ENCODE data around the gene PRSS21. TPM values are rescaled to one million over a fixed set of nuclear protein-coding genes. Genes with fewer than 3 reads are reported as not detected.

The PRSS21 gene
- total RNA-seq, 2 experiments from 2014 or later = 68.7 to 69.6 TPM

DNA sequence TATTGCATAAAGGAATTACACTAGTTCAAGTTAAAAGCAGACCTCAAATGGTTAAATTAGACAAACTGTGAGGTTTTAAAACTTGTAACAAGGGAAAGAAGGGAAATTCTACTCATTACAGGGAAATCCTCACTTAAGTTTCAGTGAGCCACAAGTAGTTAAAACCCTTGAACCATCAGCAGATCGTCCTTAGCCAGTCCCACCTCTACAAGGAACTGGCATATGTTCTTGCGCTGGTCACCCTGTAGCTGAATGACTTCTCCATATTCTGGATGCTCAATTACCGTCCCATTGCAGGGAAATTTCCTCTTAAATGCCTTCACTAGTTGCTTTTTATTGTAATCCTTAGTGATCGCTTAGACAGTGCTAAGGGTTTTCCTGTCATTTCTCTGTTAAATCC lies 5.5 kb downstream of the PRSS21 start:
- intact Hi-C loops (cut with micrococcal nuclease; ENCODE audit: unreplicated experiment) = no loop called here
- DNase-seq (ENCODE audit: low spot score) = no peak
- no peak overlapping the region for H3K4me2 ChIP-seq (ENCODE audit: low read length)
- no peaks in the 10 kb centered on the region for H3K36me3 ChIP-seq (ENCODE audit: insufficient read depth, low read length)
- H3K79me2 ChIP-seq (ENCODE audit: insufficient read depth, low read depth, low read length) = peaks cover 6% of the 10 kb centered on the region; the same call in 1 of the 2 replicates
- ChIA-PET CTCF (ENCODE audit: unreplicated experiment) (interaction anchor here (1.2 kb wide), 1 partner anchor 9 kb away, joined by 3 read pairs; no protein-coding TSS in a partner anchor), POLR2A (no interaction called here)
- H3K9me2 ChIP-seq (ENCODE audit: insufficient read depth, low read length) = no peaks in the 10 kb centered on the region
- no peak overlapping the region for H3K4me3 ChIP-seq (ENCODE audit: low read depth, low read length, poor library complexity, severe bottlenecking)
- peaks cover 6% of the 10 kb centered on the region for H3K4me1 ChIP-seq (ENCODE audit: insufficient read depth, low read length, poor library complexity, severe bottlenecking)
- no peak overlapping the region for H3K27ac ChIP-seq (ENCODE audit: low read depth, low read length, poor library complexity, severe bottlenecking)
- H4K20me1 ChIP-seq (ENCODE audit: insufficient read depth, low read length) = no peaks in the 10 kb centered on the region
- BruUV-seq (replicated peaks) = no TSS peak
- no peak overlapping the region for H2AFZ ChIP-seq (ENCODE audit: low read length)
- TF ChIP-seq, protein P1, sequence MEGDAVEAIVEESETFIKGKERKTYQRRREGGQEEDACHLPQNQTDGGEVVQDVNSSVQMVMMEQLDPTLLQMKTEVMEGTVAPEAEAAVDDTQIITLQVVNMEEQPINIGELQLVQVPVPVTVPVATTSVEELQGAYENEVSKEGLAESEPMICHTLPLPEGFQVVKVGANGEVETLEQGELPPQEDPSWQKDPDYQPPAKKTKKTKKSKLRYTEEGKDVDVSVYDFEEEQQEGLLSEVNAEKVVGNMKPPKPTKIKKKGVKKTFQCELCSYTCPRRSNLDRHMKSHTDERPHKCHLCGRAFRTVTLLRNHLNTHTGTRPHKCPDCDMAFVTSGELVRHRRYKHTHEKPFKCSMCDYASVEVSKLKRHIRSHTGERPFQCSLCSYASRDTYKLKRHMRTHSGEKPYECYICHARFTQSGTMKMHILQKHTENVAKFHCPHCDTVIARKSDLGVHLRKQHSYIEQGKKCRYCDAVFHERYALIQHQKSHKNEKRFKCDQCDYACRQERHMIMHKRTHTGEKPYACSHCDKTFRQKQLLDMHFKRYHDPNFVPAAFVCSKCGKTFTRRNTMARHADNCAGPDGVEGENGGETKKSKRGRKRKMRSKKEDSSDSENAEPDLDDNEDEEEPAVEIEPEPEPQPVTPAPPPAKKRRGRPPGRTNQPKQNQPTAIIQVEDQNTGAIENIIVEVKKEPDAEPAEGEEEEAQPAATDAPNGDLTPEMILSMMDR (conservative IDR thresholded peaks at IDR 0.05; ENCODE audit: low read length) = no peak
- no peak for TF ChIP-seq EZH2phosphoT487 (IDR thresholded peaks at IDR 0.05; ENCODE audit: borderline replicate concordance, low read depth, low read length)
- no peaks in the 10 kb centered on the region for H3K9me3 ChIP-seq (ENCODE audit: low read length)

DNA sequence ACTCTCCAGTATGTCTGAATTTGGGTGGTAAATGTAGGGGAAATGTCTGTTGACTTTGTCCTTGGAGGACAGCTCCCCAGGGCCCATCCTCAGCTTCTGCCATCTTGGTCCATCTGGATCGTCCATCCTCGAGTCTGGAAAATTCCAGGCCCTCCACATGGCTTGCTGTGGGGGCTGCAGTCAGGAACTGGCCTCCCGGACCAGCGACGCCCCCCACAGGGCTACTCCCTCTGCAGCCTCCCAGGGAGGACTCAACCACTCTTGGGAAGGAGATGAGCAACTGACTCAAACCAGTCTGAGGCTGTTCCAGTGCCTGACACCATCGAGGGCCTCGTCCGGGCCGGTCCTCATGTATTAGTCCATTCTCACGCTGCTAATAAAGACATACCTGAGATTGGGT lies 7.6 kb downstream of the PRSS21 start:
- ChIA-PET CTCF (ENCODE audit: unreplicated experiment) (no interaction called here), POLR2A (interaction anchor here (0.6 kb wide), 1 partner anchor 10 kb away, joined by 7 read pairs; no protein-coding TSS in a partner anchor)
- TF ChIP-seq EZH2phosphoT487 (IDR thresholded peaks at IDR 0.05; ENCODE audit: borderline replicate concordance, low read depth, low read length) = no peak
- TF ChIP-seq, protein P1 (conservative IDR thresholded peaks at IDR 0.05; ENCODE audit: low read length) = no peak
- Histone ChIP-seq H3K79me2 (ENCODE audit: insufficient read depth, low read depth, low read length) (no peaks in the 10 kb centered on the region), H3K4me3 (ENCODE audit: low read depth, low read length, poor library complexity, severe bottlenecking) (no peak overlapping the region), H3K9me2 (ENCODE audit: insufficient read depth, low read length) (no peaks in the 10 kb centered on the region), H2AFZ (ENCODE audit: low read length) (no peak overlapping the region), H3K36me3 (ENCODE audit: insufficient read depth, low read length) (no peaks in the 10 kb centered on the region), H3K9me3 (ENCODE audit: low read length) (no peaks in the 10 kb centered on the region), H4K20me1 (ENCODE audit: insufficient read depth, low read length) (no peaks in the 10 kb centered on the region), H3K4me2 (ENCODE audit: low read length) (no peak overlapping the region), H3K27ac (ENCODE audit: low read depth, low read length, poor library complexity, severe bottlenecking) (no peak overlapping the region), H3K4me1 (ENCODE audit: insufficient read depth, low read length, poor library complexity, severe bottlenecking) (no peaks in the 10 kb centered on the region)
- no peak for DNase-seq (ENCODE audit: low spot score)
- BruUV-seq (replicated peaks) = no TSS peak
- intact Hi-C loops (cut with micrococcal nuclease; ENCODE audit: unreplicated experiment) = no loop called here

DNA sequence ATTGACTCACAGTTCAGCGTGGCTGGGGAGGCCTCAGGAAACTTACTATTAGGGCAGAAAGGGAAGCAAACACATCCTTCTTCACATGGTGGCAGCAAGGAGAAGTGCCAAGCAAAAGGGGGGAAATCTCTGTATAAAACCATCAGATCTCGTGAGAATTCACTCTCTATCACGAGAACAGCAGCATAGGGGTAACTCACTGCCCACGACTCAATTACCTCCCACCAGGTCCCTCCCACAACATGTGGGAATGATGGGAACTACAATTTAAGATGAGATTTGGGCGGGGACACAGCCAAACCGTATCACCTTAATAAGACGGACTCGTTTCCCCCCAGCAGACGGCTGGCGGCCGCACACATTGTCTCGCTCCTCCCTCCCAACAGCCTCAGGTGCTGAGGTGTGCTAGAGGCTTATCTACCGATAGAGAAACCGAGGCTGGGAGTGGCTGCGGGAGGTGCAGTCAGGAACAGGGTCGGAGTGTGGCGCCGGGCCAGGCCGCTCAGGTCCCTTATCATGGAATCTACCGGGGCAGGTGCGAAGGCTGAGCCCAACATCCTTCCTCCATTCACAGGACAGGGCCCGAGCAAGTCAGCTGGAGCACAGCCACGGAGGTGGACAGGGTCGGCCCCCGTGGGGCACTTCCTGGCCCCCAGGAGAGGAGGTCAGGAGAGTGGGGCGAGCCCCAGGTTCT lies 8.2 kb downstream of the PRSS21 start:
- POLR2A ChIA-PET = no interaction called here
- Histone ChIP-seq H3K4me2 (ENCODE audit: low read length) (no peak overlapping the region), H3K27ac (ENCODE audit: low read depth, low read length, poor library complexity, severe bottlenecking) (no peak overlapping the region), H3K9me3 (ENCODE audit: low read length) (no peaks in the 10 kb centered on the region), H4K20me1 (ENCODE audit: insufficient read depth, low read length) (no peaks in the 10 kb centered on the region), H2AFZ (ENCODE audit: low read length) (no peak overlapping the region), H3K4me3 (ENCODE audit: low read depth, low read length, poor library complexity, severe bottlenecking) (no peak overlapping the region), H3K36me3 (ENCODE audit: insufficient read depth, low read length) (no peaks in the 10 kb centered on the region), H3K9me2 (ENCODE audit: insufficient read depth, low read length) (no peaks in the 10 kb centered on the region), H3K79me2 (ENCODE audit: insufficient read depth, low read depth, low read length) (no peaks in the 10 kb centered on the region), H3K4me1 (ENCODE audit: insufficient read depth, low read length, poor library complexity, severe bottlenecking) (no peaks in the 10 kb centered on the region)
- intact Hi-C loops (cut with micrococcal nuclease; ENCODE audit: unreplicated experiment) = no loop called here
- CTCF ChIA-PET (ENCODE audit: unreplicated experiment) = no interaction called here
- DNase-seq (ENCODE audit: low spot score) = no peak
- TF ChIP-seq, protein P1 (conservative IDR thresholded peaks at IDR 0.05; ENCODE audit: low read length) = no peak
- no peak for TF ChIP-seq EZH2phosphoT487 (IDR thresholded peaks at IDR 0.05; ENCODE audit: borderline replicate concordance, low read depth, low read length)
- no TSS peak for BruUV-seq (replicated peaks)
